ENCODE measurements around the gene ARL15. TPM values are rescaled to one million over a fixed set of nuclear protein-coding genes. Genes with fewer than 3 reads are reported as not detected.
A peak's percentile ranks its signal among the peaks of the same experiment; 100 is the strongest.

ARL15 gene
- total RNA-seq, 1 experiment from 2014 or later: 6.7 TPM

GRCh38 chr5:54317511-54318260 is 7.3 kb upstream of the ARL15 start:
- in situ Hi-C loops (cut with HindIII; ENCODE audit: low pct_unique_long_range_greater_than_20kb, low sequenced_read_pairs): no loop called here
- no peak for DNase-seq (ENCODE audit: low read depth)

DNA sequence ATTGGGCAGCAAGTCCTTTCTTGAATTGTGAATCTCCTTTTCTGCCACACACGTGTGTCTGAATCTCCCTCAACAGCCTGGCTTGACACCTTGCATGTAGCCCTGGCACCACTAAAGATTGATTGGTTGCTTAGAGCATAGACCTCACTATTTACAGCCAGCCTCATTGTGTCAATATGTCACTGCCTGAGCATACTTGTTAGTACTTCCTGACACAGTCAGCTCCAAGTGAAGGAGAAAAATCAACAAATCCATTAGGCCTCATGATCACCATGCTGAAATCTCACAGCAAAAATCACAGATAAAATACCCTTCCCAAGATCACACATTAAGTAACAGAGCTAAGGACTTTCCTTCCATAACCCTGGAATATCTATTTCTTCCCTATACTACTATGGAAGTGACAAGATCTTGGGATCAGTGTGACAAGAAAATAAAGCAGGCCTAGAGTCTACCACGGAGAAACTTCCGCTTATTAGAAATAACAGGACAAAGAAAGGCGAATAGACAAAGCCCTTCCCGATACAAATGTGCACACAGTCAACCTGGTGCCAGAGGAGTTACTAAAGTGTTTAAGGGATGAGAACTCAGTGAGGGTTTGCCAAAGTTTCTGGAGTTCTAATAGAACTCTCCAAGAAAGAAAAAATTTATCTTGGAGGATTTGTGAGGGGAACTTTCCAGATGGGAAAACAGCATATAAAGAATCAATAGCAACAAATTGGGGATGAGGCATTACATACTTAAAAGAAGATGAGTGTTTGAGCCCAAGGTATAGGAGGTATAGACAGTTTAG is 5.6 kb upstream of the ARL15 start:
- in situ Hi-C loops (cut with HindIII; ENCODE audit: low pct_unique_long_range_greater_than_20kb, low sequenced_read_pairs): no loop called here
- no peak for DNase-seq (ENCODE audit: low read depth)

DNA sequence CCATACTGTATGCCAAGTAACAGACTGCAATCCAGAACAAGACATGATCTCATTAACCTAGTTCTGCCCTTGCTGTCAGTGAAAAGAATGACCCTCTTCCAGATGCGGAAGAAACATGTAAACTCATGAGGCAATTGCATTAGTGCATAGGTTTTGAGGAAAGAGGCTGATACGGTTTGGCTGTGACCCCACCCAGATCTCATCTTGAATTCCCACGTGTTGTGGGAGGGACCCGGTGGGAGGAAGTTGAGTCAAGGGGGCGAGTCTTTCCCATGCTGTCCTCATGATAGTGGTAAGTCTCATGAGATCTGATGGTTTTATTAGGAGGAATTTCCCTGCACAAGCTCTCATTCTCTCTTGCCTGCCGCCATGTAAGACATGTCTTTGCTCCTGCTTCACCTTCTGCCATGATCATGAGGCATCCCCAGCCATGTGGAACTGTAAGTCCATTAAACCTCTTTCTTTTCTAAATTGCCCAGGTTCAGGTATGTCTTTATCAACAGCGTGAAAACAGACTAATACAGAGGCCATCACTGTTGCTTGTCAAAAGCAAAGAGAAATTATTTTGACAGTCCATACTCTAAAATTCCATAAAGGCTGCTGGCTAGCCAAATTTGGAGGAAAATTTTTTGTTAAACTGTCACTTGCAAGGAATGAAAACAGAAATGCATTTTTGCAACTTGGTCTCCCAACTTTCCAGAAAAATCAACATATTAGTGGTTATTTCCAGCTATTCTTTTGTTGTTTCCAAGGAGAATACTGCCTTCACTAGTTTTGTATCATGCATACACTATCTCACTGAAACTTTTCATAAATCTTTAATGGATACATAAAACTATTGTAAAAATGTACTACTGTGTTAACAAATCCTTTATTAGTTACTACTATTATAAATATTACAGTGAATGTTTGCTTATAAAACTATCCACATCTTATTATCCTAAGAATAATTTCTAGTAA is 3.2 kb upstream of the ARL15 start:
- in situ Hi-C loops (cut with HindIII; ENCODE audit: low pct_unique_long_range_greater_than_20kb, low sequenced_read_pairs): no loop called here
- no peak for DNase-seq (ENCODE audit: low read depth)

GRCh38 chr5:54312499-54312898 is 2.1 kb upstream of the ARL15 start:
- in situ Hi-C loops (cut with HindIII; ENCODE audit: low pct_unique_long_range_greater_than_20kb, low sequenced_read_pairs): no loop called here

DNA sequence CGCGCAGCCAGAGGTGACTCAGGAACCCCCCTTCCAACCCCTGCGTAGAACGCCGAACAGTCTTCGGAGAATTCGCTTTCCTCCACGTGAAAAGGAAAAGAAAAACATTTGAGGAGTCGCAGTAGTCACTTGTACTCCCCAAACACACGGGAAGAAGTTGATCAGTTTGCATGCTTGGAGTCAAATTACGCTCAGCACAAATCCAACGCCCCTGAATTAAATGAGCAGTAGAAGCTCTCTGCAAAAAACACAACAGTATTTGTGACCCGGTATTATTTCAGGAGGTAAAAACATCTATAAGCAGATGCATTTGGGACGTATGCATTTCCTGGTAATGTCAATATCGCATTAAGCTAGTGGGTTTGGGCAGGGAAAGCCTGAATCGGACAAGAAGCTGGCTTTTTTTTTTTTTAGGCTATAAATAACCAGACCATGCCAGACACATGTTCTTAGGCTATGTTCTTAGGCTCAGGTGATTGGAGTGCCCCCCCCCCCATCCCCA is 854 bp upstream of the ARL15 start:
- DNase-seq (ENCODE audit: low read depth): no peak
- in situ Hi-C loops (cut with HindIII; ENCODE audit: low pct_unique_long_range_greater_than_20kb, low sequenced_read_pairs): no loop called here

More at GRCh38 chr5:54312499-54312898, 2.1 kb upstream of the ARL15 start:
- no peak for DNase-seq (ENCODE audit: low read depth)

DNA sequence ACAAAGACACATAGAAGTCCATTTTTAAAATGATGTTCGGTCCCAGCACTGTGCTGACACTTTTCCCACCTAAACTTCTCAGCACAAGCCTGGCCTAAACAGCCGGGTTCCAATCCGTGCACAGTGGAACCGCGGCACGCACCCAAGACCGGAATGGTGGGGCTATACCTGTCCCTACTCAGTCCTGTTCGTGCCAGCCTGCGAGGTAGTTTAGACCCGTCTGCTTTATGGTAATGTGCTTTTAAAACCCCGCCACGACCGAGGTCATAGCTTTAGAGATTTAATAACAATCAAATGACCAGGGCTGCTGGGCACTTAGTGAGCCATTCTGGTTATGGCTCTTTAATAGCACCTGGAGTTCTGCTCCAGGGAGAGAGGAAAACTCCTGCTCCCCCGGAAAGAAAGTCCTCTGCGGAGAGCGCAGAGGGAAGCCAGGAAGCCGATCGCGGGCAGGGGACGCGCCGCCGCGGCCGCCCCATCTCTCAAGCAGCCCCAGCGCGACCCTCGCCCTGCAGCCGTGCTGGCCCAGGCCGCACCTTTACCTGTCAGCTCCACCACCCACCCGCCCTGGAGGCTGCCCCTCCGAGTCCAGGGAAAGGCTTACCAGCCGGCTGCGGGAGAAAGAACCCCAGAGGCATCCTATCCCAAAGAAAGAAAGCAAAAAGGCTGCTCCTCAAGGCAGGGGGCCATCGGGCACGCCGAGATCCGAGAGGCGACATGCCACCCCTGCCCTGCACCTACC is 511 bp downstream of the ARL15 start:
- peak; percentile 7 for DNase-seq (ENCODE audit: low read depth)
- in situ Hi-C loops (cut with HindIII; ENCODE audit: low pct_unique_long_range_greater_than_20kb, low sequenced_read_pairs): no loop called here

DNA sequence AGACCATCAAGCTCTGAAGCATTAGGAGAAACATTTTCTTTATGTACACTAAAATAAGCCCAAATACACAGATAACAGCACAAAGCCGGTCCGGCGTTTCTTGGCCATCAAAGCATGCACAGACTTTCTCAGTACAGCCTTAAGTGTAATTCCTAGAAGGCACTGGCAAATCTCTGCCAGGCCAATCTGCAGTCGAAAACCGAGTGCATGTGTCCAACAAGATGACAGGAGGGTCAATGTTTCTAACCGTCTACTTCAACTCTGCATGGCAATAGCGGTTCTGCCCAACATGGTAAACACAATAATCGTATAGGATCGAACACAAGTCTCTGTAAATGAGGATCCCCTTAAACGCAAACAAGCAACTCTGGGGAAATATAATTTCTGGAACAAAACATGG is 1.1 kb downstream of the ARL15 start:
- in situ Hi-C loops (cut with HindIII; ENCODE audit: low pct_unique_long_range_greater_than_20kb, low sequenced_read_pairs): no loop called here
- DNase-seq (ENCODE audit: low read depth): no peak

DNA sequence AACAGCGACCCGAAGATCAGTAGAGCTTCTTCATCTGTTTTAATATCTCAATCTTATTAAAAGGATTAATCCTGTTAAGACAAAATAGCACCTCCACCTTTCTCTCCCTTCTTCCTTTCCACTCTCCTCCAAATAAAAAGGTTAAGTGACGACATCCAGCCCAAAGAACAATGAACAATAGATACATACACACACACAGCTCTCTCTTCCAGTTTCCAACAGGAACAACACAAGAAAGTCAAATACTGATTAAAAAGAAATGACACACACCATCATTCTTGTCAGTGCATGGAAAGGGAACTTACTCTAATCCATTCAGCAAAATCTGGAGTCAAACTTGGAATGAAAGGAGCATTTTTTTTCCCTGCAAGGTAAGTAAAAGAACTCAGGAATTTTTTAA is 2.8 kb downstream of the ARL15 start:
- no peak for DNase-seq (ENCODE audit: low read depth)
- in situ Hi-C loops (cut with HindIII; ENCODE audit: low pct_unique_long_range_greater_than_20kb, low sequenced_read_pairs): no loop called here

GRCh38 chr5:54306893-54307292 is 3.5 kb downstream of the ARL15 start:
- in situ Hi-C loops (cut with HindIII; ENCODE audit: low pct_unique_long_range_greater_than_20kb, low sequenced_read_pairs): no loop called here

DNA sequence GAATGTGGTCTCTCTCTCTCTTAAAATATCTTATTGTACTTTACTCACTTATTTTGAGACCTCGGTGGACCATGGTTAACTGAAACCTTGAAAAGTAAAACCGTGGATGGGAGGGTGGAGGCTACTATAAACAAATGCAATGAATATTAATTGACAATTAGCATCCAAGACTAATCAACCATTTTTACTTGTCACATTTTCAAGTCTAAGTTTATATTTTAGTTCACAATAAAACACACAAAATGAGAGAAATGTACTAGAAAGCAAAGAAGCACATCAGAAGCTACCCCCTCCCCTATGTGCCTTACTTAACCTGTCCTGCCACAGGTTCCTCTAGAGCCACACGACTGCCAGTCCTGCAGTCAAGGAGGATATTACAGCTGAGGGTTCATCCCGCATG is 4.6 kb downstream of the ARL15 start:
- in situ Hi-C loops (cut with HindIII; ENCODE audit: low pct_unique_long_range_greater_than_20kb, low sequenced_read_pairs): no loop called here
- DNase-seq (ENCODE audit: low read depth): no peak

More at GRCh38 chr5:54306893-54307292, 3.5 kb downstream of the ARL15 start:
- DNase-seq (ENCODE audit: low read depth): no peak

DNA sequence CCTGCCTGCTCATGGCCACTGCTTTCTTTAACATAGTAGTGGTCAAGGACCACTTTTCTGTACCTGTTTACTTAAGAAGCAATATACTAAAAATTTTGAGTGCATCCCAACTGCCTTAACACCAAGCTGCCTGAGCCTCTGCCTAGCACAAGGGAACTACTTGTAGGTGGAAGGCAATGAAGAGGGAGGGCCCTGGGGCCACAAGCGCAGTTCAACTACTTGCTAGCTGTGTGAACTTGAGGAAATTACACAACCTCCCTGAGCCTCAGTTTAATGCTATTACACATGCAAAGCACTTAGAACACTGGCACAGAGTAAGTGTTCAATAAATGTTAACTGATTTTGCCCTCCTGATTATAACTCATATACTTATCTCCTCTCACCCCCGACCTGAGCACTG is 6.3 kb downstream of the ARL15 start:
- in situ Hi-C loops (cut with HindIII; ENCODE audit: low pct_unique_long_range_greater_than_20kb, low sequenced_read_pairs): no loop called here
- DNase-seq (ENCODE audit: low read depth): no peak

DNA sequence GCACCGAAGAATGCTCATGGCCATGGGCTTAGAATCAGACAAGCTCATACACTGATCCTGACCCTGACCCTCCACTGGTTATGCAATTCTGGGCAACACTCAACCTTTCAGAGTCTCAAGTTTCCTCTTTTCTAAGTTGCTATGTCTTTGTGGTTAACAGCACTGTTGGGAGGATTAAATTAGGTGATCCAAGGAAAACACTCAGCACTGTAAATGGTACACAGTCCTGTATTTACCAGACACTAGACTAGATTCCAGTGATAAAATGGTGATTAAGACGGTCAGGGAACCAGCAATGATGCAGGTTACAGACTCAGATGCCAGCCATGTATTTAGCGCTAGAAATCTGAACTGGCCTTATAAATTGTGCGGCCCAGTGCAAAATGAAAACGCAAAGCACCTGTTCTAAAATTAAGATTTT is 8.1 kb downstream of the ARL15 start:
- no peak for DNase-seq (ENCODE audit: low read depth)
- in situ Hi-C loops (cut with HindIII; ENCODE audit: low pct_unique_long_range_greater_than_20kb, low sequenced_read_pairs): no loop called here

DNA sequence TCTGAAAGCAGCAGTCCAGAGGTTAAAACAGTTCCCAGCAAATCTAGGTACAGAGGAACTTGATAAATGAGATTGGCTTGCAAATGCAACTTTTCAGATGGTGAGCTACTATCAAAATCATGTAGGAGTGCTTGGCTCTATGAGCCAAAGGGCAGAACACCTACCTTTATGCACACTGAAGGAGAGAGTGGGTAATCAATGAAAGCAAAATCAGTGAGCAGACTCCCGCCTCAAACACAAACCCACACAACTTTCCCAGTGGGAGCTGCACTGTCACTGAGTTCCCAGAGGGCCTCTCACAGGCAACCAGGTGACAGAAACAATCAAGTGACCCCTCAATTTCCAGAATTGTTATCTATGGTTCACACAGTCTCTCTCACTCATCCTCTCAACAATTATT is 8.5 kb downstream of the ARL15 start:
- in situ Hi-C loops (cut with HindIII; ENCODE audit: low pct_unique_long_range_greater_than_20kb, low sequenced_read_pairs): no loop called here
- DNase-seq (ENCODE audit: low read depth): no peak

DNA sequence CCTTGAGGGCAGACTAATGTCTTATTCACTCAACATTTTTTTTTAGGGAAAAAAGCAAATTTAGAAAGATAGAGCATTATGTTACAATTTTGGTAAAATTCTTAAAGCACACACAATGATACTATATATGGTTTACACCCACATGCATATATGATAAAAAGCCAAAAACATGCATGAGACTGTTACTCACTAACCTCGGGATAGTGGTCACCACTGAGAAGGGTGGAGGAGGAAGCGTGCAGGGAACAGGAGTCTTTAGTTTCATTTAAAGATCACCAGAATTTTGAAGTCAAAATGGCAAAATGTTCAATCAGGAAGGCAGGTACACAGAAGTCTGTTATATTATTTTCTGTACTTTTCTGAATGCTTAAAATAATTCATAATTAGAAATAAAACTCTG is 9.2 kb downstream of the ARL15 start:
- no peak for DNase-seq (ENCODE audit: low read depth)
- in situ Hi-C loops (cut with HindIII; ENCODE audit: low pct_unique_long_range_greater_than_20kb, low sequenced_read_pairs): no loop called here

GRCh38 chr5:54298947-54299346 is 11.4 kb downstream of the ARL15 start:
- no peak for DNase-seq (ENCODE audit: low read depth)
- in situ Hi-C loops (cut with HindIII; ENCODE audit: low pct_unique_long_range_greater_than_20kb, low sequenced_read_pairs): no loop called here

GRCh38 chr5:54296386-54296785 is 14.0 kb downstream of the ARL15 start:
- in situ Hi-C loops (cut with HindIII; ENCODE audit: low pct_unique_long_range_greater_than_20kb, low sequenced_read_pairs): no loop called here
- no peak for DNase-seq (ENCODE audit: low read depth)

GRCh38 chr5:54295651-54296276 is 14.6 kb downstream of the ARL15 start:
- in situ Hi-C loops (cut with HindIII; ENCODE audit: low pct_unique_long_range_greater_than_20kb, low sequenced_read_pairs): no loop called here
- no peak for DNase-seq (ENCODE audit: low read depth)
